HG03460 (cell line): ENCODE measurements around the gene GNAI3.

Source experiments
- ATAC-seq: cut with Tn5 transposase; IDR thresholded peaks from one replicate; pipeline ENCODE4 v1.9.1; 2021; ENCODE audit not compliant: unreplicated experiment

The GNAI3 gene

DNA sequence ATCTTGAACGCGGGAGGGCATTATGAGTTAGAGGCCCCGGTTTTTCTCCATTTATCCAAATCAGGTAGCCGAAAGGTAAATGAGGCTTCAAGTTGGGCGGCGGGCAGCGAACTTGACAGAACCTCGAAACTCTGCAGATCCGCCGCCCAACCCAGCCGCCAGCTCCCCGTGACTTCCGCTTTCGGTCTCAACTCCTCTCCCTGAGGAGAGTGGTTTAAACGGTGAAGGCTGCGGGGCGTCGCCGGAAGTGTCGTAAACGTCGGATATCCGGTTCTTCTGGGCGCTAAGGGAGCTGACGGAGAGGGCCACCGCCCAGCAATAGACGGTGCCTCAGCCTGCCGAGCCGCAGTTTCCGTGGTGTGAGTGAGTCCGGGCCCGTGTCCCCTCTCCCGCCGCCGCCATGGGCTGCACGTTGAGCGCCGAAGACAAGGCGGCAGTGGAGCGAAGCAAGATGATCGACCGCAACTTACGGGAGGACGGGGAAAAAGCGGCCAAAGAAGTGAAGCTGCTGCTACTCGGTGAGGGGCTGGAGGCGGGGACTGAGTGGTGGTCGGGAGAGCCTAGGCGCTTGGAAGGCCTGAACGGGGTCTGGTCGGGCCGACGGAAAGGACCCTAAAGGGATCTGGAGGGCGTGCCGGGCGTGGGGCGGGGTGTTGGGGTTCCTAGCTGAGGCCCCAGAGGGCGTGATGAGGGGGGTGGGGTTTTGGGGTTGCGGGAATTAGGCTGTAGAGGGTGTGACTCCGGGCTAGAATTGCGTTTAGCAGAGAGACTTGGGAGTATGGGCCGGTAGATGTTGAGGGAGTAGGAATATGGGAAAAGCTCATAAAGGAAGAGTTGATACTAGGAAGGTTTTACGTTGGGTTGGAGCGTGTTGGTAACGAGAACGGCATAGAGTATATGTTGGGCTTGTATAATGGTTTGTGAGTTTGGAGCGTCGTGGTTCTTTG lies at the start of gene GNAI3:
GNAI3 (plus strand) TSS at position 295 of the 947 bp plus-strand sequence; CDS start at position 401, 106 bp downstream.
- ATAC-seq: peak; percentile 93

DNA sequence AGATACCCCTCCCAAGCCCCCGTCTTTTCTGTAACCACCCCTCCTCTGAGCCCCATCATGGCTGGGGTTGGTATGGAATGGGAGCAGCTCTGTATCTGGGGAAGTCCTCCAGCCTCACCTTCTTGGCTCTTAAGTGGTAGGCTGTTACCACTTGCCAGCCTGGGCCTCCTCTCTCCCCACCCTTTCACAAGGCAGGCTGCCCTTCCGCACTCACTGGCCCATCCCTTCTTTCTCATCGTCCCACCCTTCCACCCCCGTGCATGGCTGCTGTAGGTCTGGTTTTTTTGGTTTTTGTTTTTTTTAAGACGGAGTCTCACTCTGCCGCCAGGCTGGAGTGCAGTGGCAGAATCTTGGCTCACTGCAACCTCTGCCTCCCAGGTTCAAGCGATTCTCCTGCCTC lies 49.3 kb upstream of the GNAI3 start:
- no peak for ATAC-seq

DNA sequence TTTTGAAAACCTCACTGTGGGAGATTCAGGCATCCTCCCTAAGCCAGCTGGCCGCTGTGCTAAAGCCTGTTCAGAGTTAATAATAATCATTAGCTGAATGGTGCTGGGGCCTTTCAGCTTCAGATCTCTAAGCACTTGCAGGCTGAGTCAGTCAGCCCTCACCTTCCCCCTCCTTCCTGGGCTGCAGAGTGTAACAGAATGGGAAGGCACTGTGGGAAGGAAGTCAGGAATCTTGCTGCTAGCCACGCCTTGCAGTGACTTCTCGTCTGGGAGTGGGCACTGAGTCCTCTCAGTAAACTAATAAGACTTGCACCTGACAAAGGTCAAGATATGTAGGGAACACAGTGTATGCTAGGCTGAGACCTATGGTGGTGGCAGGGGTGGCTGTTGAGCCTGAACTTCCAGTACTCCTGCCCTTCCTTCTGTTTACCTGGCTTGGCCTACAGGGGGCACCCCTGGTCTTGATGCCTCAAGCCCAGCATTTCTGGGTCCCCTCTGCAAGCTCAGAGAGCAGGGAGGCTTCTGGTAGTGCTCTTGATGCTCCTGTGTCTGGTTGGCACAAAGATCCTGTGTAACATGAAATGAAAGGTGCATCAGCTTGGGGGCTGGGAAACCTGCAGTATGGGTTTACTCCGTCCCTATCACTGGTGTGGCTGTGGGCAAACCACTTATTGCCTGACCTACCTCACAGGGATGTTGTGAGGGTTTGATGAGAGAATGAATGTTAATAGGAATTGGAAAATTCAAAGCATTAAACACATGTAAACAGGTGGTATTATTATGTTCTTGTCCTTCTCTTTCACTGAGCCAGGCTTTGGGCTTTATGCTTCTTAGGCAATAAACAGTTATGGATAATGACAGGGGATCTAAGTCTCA lies 48.5 kb upstream of the GNAI3 start:
- no peak for ATAC-seq

DNA sequence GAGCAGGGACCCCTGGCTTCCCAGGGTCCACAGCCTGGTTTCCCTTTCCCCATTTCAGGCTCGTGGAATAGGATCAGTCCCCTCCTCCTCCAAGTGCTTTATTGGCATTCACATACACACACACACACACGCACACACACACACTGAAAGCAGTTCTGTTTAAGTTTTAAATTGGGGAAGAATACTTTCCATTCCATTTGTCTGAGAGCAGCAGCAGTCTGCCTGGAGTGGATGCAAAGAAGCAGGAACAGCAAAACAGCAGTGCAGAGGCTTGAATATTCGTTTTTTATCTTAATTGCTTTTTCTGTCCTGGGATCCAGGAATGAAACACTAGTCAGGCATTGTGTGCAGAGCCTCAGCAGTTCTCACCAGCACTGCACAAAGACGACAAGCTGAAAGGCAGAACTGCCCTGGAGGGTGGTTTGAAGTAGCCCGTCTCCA lies 47.5 kb upstream of the GNAI3 start:
- no peak for ATAC-seq

DNA sequence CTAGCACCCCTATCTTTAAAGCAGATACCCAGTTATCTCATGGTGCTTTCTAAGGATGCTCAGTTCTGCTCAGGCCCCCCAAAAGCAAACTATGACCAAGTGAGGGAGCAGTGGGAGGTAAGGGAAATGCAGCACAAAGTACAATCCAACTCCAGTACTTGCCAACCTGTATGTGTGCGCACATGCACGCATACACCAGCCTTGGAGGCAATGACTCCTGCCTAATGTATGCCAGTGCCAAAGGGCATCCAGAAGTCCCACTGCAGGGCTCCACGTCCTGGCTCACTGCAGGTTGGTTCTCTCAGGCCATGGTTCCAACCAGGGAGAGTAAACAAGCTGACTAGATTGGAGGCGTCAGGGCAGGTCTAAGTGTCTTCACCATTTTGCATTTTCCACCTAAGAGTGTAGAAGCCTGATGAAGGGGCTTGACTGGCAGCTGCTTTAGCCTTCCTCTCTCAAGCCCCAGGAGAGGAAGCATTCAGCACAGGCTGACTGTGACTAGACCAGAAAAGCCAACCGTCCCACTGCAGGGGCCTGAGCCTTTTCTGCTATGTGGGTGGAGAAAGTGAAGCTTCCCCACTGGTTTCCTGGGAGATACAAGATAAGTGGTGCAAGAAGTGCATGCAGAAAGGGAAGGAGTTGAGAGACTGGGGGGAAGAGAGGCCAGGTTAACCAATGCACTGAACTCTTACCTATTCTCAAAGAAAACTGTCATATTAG lies 46.6 kb upstream of the GNAI3 start:
- ATAC-seq: no peak

DNA sequence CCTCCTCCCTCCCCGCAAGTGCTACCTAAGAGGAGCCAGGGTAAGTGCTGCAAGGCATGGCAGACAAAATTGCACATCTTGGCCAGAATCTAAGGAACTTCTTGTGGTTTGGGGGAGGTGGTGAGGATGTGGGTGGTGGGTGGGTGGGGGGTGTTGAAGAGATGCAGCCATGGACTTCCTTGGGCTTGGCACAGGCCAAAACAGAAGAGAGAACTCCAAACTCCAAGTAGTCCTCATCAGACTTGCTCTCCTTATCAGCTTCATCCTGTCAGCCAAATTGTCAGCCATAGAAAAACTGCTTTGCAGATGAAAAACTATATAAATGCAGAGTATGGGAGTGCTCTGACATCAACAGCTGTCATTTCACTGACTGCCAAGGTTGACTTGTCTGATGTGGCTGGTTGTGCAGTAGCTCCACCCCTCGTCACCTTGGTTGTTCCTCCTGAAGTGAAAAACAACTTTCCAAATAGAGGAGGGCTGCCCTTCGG lies 46.0 kb upstream of the GNAI3 start:
- ATAC-seq: no peak

DNA sequence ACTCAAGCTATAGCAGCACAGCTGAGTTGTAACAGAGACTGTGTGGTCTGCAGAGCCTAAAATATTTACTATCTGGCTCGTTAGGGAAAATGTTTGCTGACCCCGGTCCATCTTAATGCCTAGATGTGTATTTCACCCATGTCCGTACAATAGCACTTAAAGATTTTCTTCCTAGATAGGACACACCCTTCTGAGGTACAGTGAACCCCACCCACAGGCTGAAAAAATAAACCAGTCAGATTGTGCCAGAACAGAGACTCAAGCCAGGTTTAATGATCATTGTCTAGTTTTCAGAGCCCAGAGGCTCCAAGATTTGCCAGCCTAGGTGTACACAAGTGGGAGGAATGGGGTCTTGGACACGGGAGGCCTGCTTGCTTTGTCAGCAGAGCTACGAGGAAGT lies 44.5 kb upstream of the GNAI3 start:
- no peak for ATAC-seq

DNA sequence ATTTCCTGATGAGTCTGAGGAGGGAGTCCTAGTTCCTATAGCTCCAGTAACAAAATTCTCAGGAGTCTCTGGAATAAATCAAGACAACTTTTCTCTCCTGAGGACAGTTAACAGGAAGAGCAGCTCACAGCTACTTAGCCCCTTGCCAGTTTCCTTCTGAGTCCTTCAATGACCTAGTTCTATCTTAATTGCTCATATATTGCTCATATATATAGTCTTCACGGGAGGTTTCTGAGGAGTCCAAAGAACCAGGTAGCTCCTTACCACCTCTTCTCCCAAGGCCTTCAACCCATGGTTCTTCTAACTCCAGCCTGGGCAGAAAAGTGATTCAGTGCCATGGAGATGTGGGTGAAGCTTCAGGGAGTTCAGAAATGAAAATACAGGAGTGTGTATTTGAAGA lies 43.4 kb upstream of the GNAI3 start:
- no peak for ATAC-seq

DNA sequence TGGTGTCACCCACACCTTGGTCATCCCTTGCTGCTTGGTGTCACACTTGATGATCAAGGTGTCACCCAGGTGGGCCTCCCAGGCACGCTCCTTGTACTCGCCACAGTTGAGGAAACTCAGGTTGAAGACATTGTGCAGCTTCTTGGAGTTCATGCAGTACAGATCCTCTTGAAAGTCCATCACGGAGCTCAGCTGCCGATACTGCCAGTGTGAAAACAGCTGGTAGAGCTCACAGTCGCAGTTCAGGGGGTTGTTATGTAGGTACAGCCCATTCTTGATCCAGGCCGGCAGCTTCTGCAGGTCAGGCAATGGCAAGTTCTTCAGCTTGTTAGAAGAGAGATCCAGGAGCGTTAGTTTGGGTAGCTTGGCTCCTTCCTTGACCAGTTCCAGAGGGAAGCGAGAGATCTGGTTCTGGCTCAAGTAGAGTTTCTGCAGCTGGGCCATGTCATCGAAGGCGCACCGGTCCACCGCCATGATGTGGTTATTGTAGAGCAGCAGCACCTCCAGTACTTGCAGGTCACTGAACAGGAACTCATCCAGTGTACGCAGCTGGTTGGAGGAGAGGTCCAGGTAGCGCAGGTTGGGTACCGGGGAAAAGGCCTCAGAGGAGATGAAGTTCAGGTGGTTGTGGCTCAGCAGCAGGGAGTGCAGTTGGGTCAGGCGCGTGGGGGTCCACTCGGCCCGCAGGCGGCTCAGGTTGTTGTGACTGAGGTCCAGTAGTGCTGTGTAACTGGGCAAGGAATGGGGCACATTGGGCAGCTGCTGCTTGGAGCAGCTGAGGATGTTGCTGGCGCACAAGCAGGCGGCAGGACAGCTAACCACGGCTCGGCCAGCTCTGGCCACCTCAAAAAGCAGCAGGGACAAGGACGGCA lies 40.2 kb upstream of the GNAI3 start:
- no peak for ATAC-seq

DNA sequence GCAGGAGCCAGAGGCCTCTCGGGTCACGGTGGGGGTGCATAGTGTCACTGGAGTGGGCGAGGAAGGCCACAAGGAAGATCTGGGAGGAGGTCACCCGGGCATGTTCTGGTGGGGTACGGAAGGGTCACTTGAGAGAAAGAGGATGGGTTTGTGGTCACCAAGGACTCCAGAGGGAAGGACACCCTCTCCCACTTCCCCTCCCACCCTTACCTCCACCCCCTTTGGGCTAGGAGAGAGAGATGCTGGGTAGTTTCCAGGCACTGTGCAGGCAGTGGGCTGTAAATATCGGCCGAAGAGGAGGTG lies 39.6 kb upstream of the GNAI3 start:
- ATAC-seq: no peak

DNA sequence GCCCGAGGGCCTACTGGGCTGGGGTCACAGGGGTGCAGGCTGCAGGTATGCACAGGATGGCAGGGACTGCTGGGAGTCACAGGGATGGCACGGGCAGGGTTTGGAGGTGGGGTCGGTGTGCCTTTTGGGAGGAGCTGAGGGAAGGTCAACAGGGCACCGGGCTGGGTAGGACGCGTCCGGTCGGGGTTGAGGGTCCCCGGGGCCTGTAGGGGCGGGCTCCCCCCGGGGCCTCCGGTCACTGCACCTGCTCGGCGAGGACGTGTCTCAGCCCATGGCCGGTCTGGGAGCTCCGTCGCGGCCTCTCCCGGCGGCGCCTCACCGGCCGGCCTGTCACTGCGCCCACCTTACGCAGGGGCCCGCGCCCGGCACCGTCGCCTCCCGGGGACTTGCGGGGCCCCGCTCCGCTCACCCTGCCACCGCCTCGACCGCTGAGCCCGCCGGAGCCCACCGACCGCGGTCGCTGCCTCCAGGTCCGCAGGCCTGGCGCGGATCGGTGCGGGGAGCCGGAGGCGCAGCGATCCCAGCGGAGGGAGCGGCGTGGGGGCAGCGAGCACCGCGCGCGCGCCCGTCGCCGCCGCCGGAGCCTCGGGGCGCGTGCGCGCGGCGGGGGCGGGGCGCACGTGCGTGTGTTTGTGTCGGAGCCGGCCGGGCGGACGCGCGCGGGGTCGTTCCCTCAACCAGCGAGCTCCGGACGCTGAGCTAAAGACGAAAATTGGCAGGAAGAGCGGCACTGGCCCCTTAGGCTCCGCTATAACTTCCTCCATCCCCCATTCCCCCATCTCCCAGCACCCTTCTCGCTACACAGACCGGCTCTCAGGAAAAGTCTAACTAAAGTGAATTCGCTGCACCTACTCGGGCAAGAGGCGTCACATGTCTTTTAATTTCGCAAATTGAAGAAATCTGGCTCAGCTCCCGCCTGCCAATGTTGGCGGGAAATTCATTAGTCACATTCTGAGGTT lies 39.0 kb upstream of the GNAI3 start, which contains the start of gene AMIGO1:
AMIGO1 (minus strand) TSS at position 552 of the 959 bp plus-strand sequence. CDS start 815 bp downstream, outside the sequence.
- ATAC-seq: peak; percentile 64

DNA sequence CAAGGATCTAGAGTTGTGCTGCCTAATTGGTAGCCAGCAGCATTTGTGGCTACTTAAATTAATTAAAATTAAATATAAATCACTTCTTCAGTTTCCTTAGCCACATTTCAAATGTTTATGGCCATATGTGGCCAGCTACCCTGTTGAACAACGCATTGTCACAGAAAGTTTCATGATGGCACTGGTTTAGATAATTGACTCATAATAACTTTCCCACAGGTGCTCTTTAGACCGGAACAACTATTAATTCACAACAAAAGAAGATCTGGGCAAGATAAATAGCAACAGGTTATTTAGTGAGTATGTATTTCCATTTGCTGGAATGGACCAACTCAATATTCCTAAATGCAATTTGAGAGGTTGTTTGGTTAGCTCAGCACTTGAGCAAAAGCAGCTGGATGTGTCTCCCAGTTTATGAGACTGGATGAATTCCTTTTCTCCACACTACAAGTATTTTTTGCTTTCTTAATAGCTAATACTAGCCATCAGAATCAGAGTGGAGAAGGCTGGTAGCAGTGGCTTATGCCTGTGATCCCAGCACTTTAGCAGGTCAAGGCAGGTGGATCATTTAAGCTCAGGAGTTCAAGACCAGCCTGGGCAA lies 35.2 kb upstream of the GNAI3 start:
- ATAC-seq: no peak

DNA sequence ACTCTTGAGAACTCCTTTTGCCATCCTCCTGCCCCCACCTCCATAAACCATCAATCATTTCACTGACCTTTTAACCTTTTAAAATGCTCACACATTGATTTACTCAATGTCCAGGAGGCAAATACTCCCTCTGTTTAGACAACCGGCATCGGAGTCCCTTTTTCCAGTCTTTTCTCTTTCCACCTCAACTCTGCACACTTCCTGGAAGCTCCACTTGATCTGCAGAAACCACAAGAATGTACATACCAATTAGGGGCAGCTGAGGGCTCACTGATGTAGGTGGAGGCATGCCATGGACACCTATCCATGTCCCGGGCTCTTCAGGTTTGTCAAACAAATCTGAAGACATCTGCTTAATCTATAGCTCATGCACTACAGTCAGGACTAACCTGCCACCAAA lies 33.6 kb upstream of the GNAI3 start:
- ATAC-seq: no peak

DNA sequence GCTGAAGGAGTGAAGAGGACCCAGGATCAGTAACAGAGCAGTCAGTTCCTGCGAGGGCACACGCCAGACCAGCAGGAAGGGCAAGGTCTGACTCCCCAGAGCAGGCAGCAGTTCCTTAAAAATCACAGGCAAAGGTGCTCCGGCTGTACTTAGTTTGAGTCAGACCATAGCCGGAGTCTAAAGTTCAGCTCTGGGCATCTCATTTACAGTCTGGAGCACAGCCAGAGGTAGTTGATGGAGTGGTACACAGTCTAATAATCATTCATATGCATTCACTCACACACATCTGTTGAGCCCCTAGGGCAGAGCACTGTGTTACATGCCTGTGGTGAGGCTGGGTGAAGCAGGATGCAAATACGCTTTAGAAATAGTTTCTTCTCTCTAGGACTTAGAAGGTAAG lies 31.5 kb upstream of the GNAI3 start:
- no peak for ATAC-seq

DNA sequence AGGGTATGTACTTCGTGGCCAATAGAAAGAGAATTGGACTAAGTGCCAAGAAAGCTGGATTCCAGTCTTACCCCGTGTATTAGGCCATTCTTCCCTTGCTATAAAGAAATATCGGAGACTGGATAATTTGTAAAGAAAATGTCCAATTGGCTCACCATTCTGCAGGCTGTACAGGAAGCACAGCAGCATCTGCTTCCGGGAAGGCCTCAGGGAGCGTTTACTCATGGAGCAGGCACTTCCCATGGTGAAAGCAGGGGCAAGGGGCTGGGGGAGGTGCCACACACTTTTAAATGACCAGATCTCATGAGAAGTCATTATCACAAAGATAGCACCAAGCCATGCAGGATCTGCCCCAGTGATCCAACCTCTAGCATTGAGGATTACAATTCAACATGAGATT lies 31.1 kb upstream of the GNAI3 start:
- no peak for ATAC-seq

DNA sequence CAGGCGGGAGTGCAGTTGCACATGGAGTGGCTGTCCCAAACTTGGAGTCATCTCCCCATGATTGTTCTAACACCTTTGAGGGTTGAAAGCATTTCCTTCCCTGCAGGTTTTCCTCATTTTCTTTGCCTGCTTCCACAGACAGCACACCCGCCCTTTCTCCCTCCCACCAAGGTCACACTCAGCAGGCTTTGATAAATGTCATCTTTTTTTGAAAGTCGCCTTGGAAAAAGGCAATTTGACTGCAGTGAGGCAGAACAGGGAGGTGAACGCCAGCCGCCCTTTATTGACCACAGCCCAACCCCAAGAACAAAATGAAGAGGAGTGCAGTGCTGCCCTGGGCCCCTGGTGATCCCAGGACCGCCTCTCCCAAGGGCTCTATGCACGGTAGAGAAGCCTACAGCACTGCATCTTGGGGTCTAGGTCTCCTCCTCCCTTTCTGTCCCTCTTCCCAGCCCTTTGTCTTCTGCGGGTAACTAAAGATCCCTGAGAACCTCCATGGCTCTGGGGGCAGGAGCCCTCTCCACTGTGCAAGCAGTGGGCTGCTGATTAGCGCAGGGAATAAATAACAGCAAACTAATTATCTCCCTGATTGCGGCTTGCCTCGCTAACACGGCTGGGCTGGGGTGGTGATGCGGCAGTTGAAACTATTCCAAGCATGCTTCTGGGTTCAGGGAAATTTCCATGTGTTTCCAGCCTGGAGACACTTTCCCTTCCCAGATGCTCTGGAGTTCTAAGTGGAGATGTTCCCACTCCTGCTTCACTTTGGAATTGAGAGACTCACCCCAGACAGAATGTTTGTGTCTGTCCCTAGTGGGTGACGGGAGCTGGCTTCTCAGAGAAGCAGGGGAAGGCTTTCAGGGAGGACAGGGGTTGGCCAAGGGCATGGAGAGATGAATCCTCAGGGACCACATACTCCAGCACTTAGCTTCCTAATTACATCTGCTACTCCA lies 27.1 kb upstream of the GNAI3 start:
- ATAC-seq: no peak

DNA sequence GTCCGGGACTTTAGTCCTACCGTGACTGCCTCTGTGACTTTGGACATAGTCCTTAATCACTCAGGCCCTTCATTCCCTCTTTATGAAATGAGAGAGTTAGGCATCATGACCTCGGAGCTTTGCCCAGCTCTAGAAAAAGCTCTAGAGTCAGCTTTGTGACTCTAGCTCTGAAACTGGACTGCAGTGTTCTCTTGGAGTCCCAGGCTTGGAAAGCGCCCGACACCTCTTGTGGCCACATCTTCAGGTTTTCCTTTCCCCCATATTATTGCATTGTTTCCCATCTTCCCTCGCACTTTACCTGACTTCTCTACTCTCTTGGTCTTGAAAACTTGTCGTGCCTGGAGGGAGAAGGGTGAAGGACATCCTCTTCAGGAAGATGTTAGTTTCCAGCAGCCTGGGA lies 26.4 kb upstream of the GNAI3 start:
- ATAC-seq: no peak
